HEK293T (cell line): Measurements from ENCODE around the gene SETBP1.

Experiments
- BHLHE40 ChIP-seq: fragments of 450-650 bp; IDR thresholded peaks from 2 replicates; pipeline ENCODE4 v1.6.1; 2016; ENCODE audit warnings: mild to moderate bottlenecking, moderate library complexity, borderline replicate concordance
- CTBP1 ChIP-seq: fragments of 450-650 bp; IDR thresholded peaks from 2 replicates; pipeline ENCODE4 v1.6.1; 2016; ENCODE audit warnings: borderline replicate concordance
- ELF4 ChIP-seq: fragments of 450-650 bp; IDR thresholded peaks from 2 replicates; pipeline ENCODE4 v1.6.1; 2017; ENCODE audit warnings: antibody characterized with exemption
- FOXA1 ChIP-seq: fragments of 450-650 bp; IDR thresholded peaks from 2 replicates; pipeline ENCODE4 v1.6.1; 2016; ENCODE audit warnings: mild to moderate bottlenecking
- FOXM1 ChIP-seq: fragments of 450-650 bp; IDR thresholded peaks from 2 replicates; pipeline ENCODE4 v1.6.1; 2017; ENCODE audit warnings: mild to moderate bottlenecking, borderline replicate concordance
- HDGF ChIP-seq: fragments of 450-650 bp; IDR thresholded peaks from 2 replicates; pipeline ENCODE4 v1.6.1; 2017; ENCODE audit warnings: antibody characterized with exemption, borderline replicate concordance
- NFRKB ChIP-seq: fragments of 450-650 bp; IDR thresholded peaks from 2 replicates; pipeline ENCODE4 v1.6.1; 2016; ENCODE audit warnings: mild to moderate bottlenecking, moderate library complexity
- SP1 ChIP-seq: fragments of 450-650 bp; IDR thresholded peaks from 2 replicates; pipeline ENCODE4 v1.6.1; 2017
- TARDBP ChIP-seq: fragments of 450-650 bp; IDR thresholded peaks from 2 replicates; pipeline ENCODE4 v1.6.1; 2016
- ZNF384 ChIP-seq: fragments of 450-650 bp; IDR thresholded peaks from 2 replicates; pipeline ENCODE4 v1.6.1; 2016

- TF ChIP-seq TARDBP (no peak), BHLHE40 (no peak), ZNF384 (no peak), FOXA1 (no peak), FOXM1 (no peak), HDGF (no peak), SP1 (no peak), CTBP1 (no peak), ELF4 (no peak), NFRKB (no peak)
These were observed 2.9 kb downstream of the SETBP1 start for GRCh38 chr18:44683556-44683955.
